ENCODE measurements around the gene LRP6.

GRCh38 chr12:12265571-12266388 lies 1.1 kb downstream of the LRP6 start:
- TF ChIP-seq BHLHE40 (IDR thresholded peaks at IDR 0.05; ENCODE audit: borderline replicate concordance) (no peak), LEF1 (IDR thresholded peaks at IDR 0.05; ENCODE audit: borderline replicate concordance) (no peak), FOXM1 (IDR thresholded peaks at IDR 0.05; ENCODE audit: borderline replicate concordance) (no peak), SP1 (IDR thresholded peaks at IDR 0.05) (no peak), SUZ12 (IDR thresholded peaks at IDR 0.05) (no peak), HDGF (IDR thresholded peaks at IDR 0.05; ENCODE audit: borderline replicate concordance) (no peak), FOXA1 (IDR thresholded peaks at IDR 0.05) (no peak), TARDBP (IDR thresholded peaks at IDR 0.05) (no peak), ZNF384 (IDR thresholded peaks at IDR 0.05) (no peak), FOXK2 (IDR thresholded peaks at IDR 0.05) (no peak), CTBP1 (IDR thresholded peaks at IDR 0.05; ENCODE audit: borderline replicate concordance) (no peak)
- TF ChIP-seq, protein P1, sequence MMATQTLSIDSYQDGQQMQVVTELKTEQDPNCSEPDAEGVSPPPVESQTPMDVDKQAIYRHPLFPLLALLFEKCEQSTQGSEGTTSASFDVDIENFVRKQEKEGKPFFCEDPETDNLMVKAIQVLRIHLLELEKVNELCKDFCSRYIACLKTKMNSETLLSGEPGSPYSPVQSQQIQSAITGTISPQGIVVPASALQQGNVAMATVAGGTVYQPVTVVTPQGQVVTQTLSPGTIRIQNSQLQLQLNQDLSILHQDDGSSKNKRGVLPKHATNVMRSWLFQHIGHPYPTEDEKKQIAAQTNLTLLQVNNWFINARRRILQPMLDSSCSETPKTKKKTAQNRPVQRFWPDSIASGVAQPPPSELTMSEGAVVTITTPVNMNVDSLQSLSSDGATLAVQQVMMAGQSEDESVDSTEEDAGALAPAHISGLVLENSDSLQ (IDR thresholded peaks at IDR 0.05) = no peak

All from HEK293T (cell line).